Tongue (tissue), 2 donors: ENCODE measurements around the gene TNFRSF19. TPM values are rescaled to one million over a fixed set of nuclear protein-coding genes. Genes with fewer than 3 reads are reported as not detected.
A peak's percentile ranks its signal among the peaks of the same experiment; 100 is the strongest.
"Not testable (repeated sequence)": the region's sequence is repeated elsewhere in the genome, so short reads cannot be mapped to it uniquely, and the experiment has no call there.

Experiments
- DNase-seq: peaks from one replicate; pipeline ENCODE4 v3.0.0-alpha.2; 2015
- total RNA-seq: library from RNA; depleted of rRNA; stranded (reverse); fragments of >200 nt; gene quantifications from one replicate; pipeline ENCODE4 v1.2.3, GENCODE V29; 2014

The TNFRSF19 gene
- total RNA-seq, 1 donor from 2014 or later, result 34.4 TPM

DNA sequence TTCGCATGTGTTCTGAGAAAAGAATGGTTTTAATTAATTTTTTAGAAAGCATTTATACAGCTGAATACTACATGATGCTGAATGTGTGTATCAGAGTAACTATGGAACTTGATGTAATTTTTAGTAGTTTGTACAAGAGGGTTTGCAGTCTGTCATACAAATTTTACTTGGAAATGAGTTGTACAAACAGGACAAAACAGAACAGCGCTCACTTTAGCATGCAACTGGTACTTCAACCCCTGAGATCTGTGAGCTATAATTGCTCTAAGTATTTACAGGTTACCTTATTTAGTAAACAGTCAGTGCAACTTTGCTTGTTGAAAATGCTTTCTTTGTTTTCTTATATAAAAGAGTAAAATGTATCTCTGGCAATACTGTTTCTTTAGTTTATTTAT, 706 bp downstream of the TNFRSF19 start:
- DNase-seq, result peak; percentile 66

DNA sequence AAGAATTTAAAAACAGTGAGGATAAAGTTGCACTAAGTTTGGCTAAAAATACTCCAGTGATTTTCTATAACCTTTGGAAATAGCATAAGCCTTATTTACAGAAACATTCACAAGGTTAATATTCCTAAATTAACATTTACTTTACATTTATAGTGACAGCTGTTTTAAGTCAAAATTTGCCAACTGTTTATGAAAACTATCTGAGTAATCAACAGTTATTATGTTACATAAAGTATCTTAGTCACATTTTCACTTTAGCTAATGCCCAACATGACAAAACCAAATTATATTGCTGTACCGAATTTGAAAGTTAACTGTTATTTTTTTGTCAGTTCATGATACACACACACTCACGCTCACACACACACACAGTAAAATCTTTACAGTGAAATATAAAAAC, 1.2 kb downstream of the TNFRSF19 start:
- no peak for DNase-seq

DNA sequence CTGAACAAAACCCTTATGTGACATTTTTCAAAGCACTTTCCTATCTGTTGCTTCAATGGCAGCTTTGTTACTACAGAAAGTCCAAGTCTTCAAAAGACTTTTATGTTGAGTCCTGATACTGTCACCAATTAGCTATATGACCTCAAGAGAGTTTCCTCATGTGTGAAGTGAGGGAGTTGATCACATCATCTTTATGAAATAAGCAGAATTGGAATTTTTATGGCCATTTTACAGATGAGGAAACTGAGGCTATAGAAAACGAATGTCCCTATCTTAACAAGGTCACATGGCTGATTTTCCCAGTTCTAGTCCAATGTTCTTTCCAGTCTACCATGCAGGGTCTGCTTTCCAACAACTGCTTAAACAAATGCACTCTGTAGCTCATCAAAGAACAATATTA, 2.6 kb downstream of the TNFRSF19 start:
- DNase-seq, result no peak

DNA sequence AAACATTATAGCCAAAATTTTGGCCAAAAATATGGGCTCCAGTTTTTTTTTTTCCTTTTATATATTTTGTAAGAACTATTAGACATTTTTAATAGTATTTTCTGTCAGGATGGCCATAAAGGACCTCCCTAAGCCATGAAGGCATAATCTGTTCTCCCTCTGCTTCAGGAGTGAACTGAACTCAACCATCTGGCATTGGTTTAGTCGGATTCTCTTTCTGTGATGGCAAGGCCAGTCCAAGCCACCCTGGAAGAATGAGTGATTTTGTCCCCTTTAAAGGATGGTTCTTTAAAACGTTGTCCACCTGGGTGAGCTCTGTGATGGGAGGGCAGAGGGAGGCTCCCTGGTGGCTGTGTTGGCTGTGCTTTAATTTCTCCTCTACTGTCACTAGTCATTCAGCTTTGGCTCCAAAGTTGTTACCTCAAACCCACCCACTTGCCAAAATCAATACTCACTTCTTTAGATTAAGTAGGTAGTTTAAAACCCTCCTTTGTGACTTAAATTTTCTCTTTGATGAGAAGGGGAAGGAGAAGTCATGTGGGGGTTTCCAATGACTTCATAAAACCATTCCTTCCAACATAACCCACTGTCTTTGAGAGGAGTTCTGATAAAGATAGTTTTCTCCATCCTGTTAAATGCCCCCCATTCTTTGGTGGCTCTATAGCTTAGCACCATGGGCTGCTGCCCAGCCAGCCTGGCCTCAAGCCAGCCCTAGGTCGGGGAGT, 4.4 kb downstream of the TNFRSF19 start:
- DNase-seq, result no peak

DNA sequence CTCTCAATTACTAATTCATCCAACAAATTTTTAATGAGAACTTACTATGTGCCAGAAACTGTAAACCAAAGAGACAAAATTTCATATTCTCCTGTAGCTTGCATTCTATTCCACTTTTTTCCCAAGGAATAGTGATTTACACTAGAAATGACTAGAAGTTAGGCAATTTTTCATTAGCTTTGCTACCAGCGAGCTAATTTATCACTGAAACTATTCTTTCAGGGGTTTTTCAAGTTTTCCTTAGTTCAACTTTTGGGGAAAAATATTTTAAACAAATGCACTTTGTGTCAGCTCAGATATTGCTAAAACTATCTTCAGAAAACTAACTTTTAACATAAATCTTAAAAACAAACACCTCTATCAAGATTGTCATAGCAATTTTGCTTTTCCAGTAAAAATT, 5.4 kb downstream of the TNFRSF19 start:
- no peak for DNase-seq

DNA sequence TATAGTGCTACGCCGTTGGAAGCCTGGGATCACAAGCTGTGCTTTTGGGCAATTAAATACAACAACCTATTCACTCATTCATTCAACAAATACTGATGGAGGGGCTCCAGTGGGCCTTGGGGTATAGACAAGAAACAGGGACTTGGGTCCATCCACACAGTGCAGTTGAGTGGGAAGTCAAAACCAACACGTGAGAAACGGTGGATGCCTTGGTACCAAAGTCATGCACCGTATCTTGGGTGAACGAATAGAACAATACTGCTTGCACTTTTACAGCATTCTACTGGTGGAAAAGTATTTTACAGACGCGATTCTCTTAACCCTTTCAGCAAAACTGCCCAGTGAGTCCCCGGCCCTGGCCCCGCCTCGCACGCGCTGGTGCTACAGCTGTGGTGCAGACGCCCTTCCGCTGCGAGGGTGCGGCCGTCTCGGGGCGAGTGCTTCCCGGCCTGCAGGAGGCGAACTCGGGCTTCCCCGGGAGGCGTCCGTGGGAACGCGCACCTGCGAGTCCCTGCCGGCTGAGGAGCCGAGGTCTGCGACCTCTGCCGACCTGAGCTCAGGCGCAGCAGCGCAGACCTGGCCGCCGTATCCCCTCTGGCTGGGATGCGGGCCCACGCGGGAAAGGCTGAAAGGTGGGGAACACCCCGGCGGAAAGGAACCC, 8.3 kb downstream of the TNFRSF19 start:
- DNase-seq, result peak; percentile 83

DNA sequence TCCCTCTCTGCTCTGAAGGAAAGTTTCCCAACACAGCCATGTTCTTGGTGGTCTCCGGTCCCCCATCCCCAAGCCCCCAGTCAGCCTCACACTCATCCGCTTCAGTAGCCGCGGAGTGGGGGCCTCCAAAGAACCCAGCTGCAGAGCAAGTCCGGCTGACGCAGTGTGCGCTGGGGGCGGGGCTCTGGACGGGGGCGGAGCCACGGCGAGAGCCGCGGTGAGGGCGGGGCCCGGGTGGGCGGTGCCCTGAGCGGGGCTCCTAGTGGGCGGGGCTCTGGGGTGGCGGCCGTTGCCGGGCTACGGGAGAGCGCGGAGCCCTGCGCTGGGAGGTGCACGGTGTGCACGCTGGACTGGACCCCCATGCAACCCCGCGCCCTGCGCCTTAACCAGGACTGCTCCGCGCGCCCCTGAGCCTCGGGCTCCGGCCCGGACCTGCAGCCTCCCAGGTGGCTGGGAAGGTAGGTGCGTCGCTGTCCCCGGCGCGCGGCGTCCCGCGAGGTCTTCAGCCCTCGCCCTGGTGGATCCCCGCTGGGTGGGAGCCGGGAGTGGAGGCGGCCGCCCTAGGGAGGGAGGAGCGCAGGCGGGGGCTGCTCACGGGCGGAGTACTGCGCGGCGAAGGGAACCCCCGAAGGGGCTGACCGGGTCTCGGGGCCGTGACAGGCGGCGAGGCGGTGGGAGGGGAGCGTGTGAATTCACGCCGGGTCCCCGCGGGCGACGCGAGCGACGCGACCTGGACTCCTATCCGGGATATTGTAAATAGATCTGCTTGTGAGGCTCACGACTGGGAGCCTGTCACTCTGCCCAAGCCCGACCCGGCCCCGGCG, 9.1 kb downstream of the TNFRSF19 start:
- DNase-seq, result peak; percentile 97

DNA sequence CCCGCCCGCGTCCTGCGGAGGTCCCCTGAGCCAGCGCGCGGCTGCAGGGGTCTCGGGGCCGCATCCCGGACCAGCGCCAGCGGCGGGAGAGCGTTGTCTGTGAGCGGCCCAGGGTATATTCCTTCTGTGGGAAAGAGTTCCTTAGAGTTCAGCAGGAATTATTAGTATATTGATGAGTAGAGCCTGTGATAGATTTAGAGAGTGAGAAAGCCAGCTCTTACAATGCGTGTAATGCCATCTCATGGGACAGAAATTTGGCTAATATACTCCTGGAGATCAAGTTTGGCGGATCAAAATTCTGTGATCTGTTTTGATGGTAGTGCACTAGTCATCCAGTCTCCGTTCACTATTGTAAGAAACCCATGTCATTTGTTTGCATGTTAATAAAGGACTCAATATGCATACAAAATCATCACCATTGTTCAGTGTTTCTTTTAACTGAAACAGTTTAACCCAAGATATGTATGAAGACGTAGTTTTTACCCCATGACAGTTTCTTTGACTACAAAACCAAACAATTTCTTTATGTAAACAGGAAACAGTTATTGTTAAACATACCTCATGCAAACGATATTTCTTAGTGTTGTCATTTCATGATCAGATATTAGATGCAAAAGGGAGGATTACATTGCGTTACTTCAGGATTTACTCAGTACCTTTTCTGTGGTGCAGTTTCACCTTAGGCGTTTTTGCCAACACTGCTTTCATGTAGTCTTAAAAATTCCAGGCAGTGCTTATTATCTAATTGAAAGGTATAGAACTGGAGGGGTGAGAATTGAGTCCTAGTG, 9.9 kb downstream of the TNFRSF19 start:
- DNase-seq, result no peak

DNA sequence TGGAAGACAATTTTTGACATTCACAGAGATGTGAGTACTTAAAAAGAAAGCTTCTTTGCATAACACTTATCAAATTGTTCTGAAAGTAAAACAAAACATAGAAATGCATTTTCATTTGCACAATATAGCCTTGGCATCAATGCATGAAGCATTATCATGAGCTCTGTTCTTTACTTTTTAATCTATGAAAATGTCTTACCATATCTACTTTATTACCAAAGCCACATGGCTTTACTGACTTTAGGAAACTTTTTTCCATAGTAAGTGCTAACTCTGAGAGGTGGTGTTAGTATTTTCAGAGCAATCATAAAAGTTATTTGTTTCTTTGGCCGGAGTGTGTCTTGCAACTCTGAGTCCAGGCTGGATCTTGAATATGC, 10.5 kb downstream of the TNFRSF19 start:
- DNase-seq, result no peak

DNA sequence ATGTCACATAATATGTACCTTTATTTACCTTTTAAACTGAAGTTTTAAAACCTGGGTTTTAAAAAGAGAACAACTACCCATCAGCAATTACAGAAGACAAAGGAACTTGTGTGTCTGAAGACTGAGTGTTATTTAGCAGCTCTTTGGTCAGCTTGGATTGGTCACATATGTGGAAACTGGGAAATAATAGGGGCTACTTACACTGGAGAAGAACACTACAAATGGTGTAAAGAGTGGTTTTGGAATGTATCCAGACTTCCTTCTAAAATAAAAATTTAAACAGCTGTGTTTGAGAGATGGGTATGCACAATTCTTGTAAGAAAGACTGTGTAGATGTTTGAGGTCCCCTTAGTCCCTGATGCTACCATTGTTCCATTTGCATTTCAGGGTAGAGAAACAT, 13.3 kb downstream of the TNFRSF19 start:
- peak; percentile 32 for DNase-seq

DNA sequence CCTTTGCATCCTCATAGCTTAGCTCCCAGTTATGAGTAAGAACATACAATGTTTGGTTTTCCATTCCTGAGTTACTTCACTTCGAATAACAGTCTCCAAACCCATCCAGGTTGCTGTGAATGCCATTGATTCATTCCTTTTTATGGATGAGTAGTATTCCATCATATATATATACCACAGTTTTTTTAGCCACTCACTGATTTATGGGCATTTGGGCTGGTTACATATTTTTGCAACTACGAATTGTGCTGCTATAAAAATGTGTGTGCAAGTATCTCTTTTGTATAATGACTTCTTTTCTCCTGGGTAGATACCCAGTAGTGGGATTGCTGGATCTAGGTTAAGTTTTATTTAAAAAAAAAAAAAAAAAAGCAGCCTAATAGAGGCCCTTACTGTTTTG, 14.1 kb downstream of the TNFRSF19 start:
- no peak for DNase-seq

DNA sequence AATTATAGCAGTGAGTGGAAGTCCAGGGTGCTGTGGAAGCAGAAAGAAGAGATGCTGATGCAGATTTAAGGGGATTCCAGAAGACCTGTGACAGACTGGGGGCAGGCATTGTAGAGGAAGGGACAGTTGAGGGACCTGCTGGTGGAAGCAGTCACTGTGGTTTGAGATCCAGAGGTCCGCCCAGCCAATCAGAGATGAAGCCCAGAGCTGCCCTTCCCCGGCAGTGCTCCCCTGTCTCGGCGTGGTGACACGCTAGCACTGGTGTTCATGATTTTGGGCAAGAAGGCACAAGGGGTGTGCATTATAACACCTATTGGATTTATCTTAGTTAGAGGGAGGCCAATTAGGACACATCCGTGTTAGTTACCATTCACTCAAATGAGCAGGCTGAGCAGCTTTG, 16.1 kb downstream of the TNFRSF19 start:
- DNase-seq, result no peak

DNA sequence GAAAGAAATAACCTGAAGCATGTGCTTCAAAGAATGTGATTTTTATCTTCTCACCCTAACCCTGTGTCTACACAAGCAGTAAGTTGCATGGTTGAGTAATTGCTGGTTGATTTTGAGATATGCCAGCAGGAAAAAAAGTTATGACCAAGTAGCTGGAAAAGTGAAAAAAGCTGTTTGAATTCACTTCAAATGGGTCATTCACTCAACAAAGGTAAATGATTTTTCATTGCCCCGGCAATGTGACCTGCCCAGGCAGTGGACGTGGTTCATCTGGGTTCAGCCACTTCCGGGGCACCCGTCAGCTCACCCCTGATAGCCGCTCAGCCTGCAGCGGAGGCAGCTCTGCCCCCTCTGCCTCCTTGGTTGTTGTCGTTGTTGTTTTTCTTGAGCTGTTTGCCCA, 18.5 kb downstream of the TNFRSF19 start:
- DNase-seq, result no peak

DNA sequence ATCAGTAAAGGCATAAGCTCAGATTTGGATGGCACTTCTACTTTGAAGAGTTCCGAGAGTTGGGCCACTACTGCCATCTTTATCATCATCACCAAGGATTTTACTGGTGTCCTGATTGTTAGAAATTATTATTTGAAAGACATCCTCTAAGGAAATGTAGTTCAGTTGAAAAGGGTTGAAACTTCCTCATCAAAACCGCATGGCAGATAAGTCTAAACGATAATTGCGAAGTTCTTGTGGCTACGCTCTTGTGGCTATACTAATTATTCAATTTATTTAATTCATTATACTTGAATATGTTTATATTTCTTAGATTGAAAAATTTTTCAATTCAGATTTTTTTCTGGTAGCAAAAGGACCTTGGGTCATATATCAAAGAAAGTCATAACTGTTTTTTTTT, 22.4 kb downstream of the TNFRSF19 start:
- no peak for DNase-seq

DNA sequence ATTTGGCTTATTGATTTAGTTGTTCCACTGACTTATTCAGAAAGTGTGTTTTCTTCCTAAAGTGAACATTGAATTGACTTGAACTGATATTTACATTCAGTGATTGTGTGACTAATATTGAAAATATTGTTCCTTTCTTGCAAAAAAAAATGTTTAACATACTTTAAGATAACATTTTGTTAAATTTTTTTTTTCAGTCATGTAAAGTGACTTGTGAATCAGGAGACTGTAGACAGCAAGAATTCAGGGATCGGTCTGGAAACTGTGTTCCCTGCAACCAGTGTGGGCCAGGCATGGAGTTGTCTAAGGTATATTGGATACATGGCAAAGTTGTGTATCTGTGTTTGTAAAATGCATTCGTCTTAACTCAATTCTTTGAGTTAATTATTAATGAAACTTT, 22.9 kb downstream of the TNFRSF19 start:
- DNase-seq, result no peak

DNA sequence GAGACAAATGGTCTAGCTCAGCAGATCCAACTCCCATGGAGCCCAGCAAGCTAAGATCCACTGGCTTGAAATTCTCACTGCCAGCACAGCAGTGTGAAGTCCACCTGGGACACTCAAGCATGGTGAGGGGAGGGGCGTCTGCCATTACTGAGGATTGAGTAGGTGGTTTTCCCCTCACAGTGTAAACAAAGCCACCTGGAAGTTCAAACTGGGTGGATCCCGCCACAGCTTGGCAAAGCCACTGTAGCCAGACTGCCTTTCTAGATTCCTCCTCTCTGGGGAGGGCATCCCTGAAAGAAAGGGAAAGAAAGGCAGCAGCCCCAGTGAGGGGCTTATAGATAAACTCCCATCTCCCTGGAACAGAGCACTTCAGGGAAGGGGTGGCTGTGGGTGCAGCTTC, 24.1 kb downstream of the TNFRSF19 start:
- not testable (repeated sequence) for DNase-seq

DNA sequence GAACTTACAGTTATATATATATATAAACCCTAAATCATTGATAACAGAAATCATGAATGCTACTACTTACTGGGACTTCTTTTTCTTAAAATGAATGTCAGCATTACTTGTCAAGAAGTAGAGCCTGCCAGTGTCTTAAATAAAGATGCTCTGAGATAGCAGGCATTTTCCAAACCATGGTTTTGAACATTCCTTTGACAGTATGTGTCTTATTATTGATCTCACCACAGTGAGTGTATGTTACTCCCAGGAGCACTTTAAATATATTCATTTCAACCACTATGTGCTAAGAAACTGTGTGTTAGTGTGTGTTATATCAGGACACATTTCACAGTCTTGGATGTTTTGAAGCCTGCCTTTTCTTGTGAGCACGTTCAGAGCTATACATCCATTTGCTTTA, 28.2 kb downstream of the TNFRSF19 start:
- no peak for DNase-seq

DNA sequence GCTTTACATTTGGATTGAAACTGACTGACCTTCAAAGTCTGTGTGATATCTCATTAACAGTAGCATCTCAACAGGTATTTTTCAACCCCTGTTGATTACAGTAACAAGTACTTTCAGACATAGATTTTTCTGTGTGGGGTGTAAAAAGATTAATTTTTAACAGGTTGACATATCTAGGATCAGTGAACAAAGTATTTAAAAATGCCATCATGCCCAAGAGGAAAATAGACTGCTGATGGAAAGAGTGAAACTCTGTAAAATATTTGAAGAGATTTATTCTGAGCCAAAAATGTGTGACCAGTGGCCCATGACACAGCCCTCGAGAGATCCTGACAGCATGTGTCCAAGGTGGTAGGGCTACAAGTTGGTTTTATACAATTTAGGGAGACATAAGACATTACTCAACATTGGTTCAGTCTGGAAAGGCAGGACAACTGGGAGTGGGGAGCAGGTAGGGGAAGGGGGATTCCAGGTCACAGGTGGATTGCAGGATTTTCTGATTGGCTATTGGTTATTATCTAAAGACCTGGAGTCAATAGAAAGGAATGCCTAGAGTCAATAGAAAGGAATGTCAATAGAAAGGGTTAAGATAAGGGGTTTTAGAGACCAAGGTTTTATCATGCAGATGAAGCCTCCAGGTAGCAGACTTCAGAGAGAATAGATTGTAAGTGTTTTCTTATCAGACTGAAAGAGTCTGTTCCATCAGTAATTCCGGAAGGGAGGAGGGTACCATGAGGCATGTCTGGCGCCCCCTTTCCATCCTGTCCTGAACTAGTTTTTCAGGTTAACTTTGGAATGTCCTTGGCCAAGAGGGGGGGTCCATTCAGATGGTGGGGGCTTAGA, 29.1 kb downstream of the TNFRSF19 start:
- DNase-seq, result no peak

DNA sequence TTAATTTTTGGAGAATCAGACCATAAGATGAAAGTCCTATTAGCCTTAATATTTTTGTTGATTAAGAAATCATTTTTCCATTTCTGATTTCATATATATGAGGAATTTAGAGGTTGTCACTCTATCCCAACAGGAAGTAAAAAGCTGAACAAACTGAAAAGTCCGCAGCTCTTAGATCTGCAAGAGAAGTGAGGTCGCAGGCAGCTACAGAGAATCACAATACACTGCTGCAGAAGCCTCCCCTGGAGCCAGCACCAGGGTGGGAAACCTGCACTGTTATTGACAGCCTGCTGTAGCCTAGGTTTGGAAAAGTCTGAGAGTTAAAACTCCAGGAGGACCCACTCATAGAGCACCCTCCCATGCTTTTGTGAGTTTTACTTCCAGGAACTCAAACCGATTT, 29.9 kb downstream of the TNFRSF19 start:
- DNase-seq, result no peak

DNA sequence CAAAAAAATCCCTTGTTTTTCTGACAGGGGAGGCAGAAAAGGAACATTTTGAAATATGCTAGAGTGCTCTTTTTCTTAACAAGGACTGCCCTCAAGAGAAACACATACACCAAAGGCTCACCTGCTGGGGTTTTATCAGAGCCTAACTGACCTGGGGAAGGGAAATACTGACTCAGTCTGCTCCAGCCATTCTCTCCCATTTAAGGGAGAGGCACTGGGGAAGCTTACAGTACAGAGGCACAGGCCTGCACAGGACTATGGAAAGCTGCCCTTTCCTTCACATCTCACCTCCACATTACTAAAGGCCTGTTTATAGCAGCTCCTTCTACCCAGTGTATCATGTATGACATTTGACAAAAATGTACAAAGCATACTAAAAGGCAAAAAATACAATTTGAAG, 30.3 kb downstream of the TNFRSF19 start:
- DNase-seq, result no peak

DNA sequence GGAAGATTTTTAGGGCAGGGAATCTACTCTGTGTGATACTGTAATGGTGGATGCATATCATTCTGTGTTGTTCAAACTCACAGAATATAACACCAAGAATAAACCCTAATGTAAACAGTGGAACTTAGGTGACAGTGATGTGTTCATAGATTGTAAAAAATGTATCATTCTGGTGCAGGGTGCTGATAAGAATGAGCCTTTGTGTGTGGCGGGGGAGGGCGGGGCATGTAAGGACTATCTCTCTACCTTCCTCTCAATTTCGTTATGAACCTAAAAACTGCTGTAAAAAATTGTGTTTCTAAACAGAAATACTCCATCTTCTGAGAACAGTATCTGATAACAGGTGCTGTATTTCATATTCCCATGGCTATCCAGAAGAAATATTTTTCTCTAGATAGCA, 35.6 kb downstream of the TNFRSF19 start:
- no peak for DNase-seq

DNA sequence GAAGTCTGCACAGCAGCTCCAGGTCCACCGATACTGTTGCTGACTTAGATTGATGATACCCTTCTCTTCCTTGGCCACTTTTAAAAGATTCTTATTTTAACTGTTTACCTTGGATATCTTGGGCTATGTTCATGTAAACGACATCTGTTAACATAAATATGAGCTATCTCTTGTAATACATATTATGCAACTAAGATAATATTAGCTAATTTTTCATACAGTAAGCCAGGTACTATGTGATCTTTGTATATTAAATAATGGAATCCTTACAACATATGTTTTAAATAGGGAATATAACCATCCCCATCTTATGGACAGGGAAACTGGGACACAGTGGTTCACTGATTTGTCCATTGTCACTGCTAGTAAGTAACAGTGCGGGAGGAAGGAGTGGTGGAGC, 37.9 kb downstream of the TNFRSF19 start:
- DNase-seq, result no peak
